Measurements from ENCODE around the gene TPI1. TPM values are rescaled to one million over a fixed set of nuclear protein-coding genes. Genes with fewer than 3 reads are reported as not detected.

The TPI1 gene
- total RNA-seq, 1 donor from 2014 or later: 274 TPM

GRCh38 chr12:6915789-6916285, 48.5 kb downstream of the TPI1 start:
- Histone ChIP-seq H3K27me3 (no peaks in the 10 kb centered on the region), H3K27ac (peak overlapping the region; percentile 92), H3K4me3 (peak overlapping the region; percentile 70 to 73), H3K36me3 (no peaks in the 10 kb centered on the region), H3K4me1 (peaks cover 25% of the 10 kb centered on the region), H3K9me3 (no peaks in the 10 kb centered on the region)
- no peak for DNase-seq (ENCODE audit: extremely low spot score in 2 of 2)
- TF ChIP-seq CTCF (IDR thresholded peaks at IDR 0.05) (no peak), POLR2A (IDR thresholded peaks at IDR 0.05) (no peak), POLR2AphosphoS5 (IDR thresholded peaks at IDR 0.05; ENCODE audit: insufficient read depth in 1 of 2, low read depth in 1 of 2) (no peak)
- intact Hi-C loops (cut with DNase I): no loop called here

- H3K4me1 ChIP-seq: peaks cover 25% of the 10 kb centered on the region
- H3K36me3 ChIP-seq: peaks cover 0 to 4% of the 10 kb centered on the region in 2 donors
- intact Hi-C loops (cut with DNase I): no loop called here
- no peaks in the 10 kb centered on the region for H3K9me3 ChIP-seq
- DNase-seq (ENCODE audit: extremely low spot score in 2 of 2): no peak
- no peaks in the 10 kb centered on the region for H3K27me3 ChIP-seq
- TF ChIP-seq CTCF (IDR thresholded peaks at IDR 0.05): no peak
- TF ChIP-seq POLR2AphosphoS5 (IDR thresholded peaks at IDR 0.05; ENCODE audit: insufficient read depth in 1 of 2, low read depth in 1 of 2): no peak
- TF ChIP-seq POLR2A (IDR thresholded peaks at IDR 0.05): no peak
- no peak overlapping the region for H3K27ac ChIP-seq
- H3K4me3 ChIP-seq: no peak overlapping the region
These were observed 49.3 kb downstream of the TPI1 start for GRCh38 chr12:6916426-6917200.

- TF ChIP-seq CTCF (IDR thresholded peaks at IDR 0.05) (no peak), POLR2A (IDR thresholded peaks at IDR 0.05) (no peak), POLR2AphosphoS5 (IDR thresholded peaks at IDR 0.05; ENCODE audit: insufficient read depth in 1 of 2, low read depth in 1 of 2) (no peak)
- H3K27me3 ChIP-seq: no peaks in the 10 kb centered on the region
- no peaks in the 10 kb centered on the region for H3K9me3 ChIP-seq
- intact Hi-C loops (cut with DNase I): no loop called here
- DNase-seq (ENCODE audit: extremely low spot score in 2 of 2): no peak
- H3K4me3 ChIP-seq: no peak overlapping the region
- H3K36me3 ChIP-seq: peaks cover 0 to 10% of the 10 kb centered on the region in 2 donors
- H3K4me1 ChIP-seq: peaks cover 25% of the 10 kb centered on the region
- no peak overlapping the region for H3K27ac ChIP-seq
These were observed 50.3 kb downstream of the TPI1 start for GRCh38 chr12:6917491-6918231.

GRCh38 chr12:6919588-6919987, 52.3 kb downstream of the TPI1 start:
- Histone ChIP-seq H3K4me3 (no peak overlapping the region), H3K36me3 (peaks cover 0 to 10% of the 10 kb centered on the region in 2 donors), H3K4me1 (peaks cover 20% of the 10 kb centered on the region), H3K27me3 (no peaks in the 10 kb centered on the region), H3K9me3 (no peaks in the 10 kb centered on the region), H3K27ac (no peak overlapping the region)
- intact Hi-C loops (cut with DNase I): no loop called here
- TF ChIP-seq POLR2AphosphoS5 (IDR thresholded peaks at IDR 0.05; ENCODE audit: insufficient read depth in 1 of 2, low read depth in 1 of 2) (no peak), POLR2A (IDR thresholded peaks at IDR 0.05) (no peak), CTCF (IDR thresholded peaks at IDR 0.05) (no peak)
- DNase-seq (ENCODE audit: extremely low spot score in 2 of 2): no peak

Other genes starting within 250 kb of the TPI1 start
- gene LPAR5, start 231.6 kb upstream of the TPI1 start, total RNA-seq: 7.4 TPM
- gene ACRBP, start 220.1 kb upstream of the TPI1 start, total RNA-seq: 0.74 TPM
- gene ING4, start 204.4 kb upstream of the TPI1 start, total RNA-seq: 45.7 TPM
- gene ZNF384, start 178.2 kb upstream of the TPI1 start, total RNA-seq: 31.9 TPM
- gene PIANP, start 166.7 kb upstream of the TPI1 start, total RNA-seq: 5.6 TPM
- 35.4 TPM for gene COPS7A, start 143.5 kb upstream of the TPI1 start, total RNA-seq
- 150 TPM for gene MLF2, start 114.4 kb upstream of the TPI1 start, total RNA-seq
- 132 TPM for gene PTMS, start 101.2 kb upstream of the TPI1 start, total RNA-seq
- gene LAG3, start 95.0 kb upstream of the TPI1 start, total RNA-seq: 10.3 TPM
- 14.2 TPM for gene CD4, start 78.0 kb upstream of the TPI1 start, total RNA-seq
- gene GPR162, start 45.7 kb upstream of the TPI1 start, total RNA-seq: 3.2 TPM
- gene P3H3, start 39.1 kb upstream of the TPI1 start, total RNA-seq: 37.3 TPM
- gene GNB3, start 26.6 kb upstream of the TPI1 start, total RNA-seq: 5.2 TPM
- gene CDCA3, start 16.2 kb upstream of the TPI1 start, total RNA-seq: 8.6 TPM
- gene USP5, start 15.4 kb upstream of the TPI1 start, total RNA-seq: 36.6 TPM
- 3.2 TPM for gene SPSB2, start 5.8 kb downstream of the TPI1 start, total RNA-seq
- 8.6 TPM for gene LRRC23, start 37.3 kb downstream of the TPI1 start, total RNA-seq
- 20.1 TPM for gene ENO2, start 47.0 kb downstream of the TPI1 start, total RNA-seq
- gene ATN1, start 60.4 kb downstream of the TPI1 start, total RNA-seq: 92.1 TPM
- not detected for gene RNU7-1, start 76.3 kb downstream of the TPI1 start, total RNA-seq
- 760 TPM for gene C12orf57, start 76.5 kb downstream of the TPI1 start, total RNA-seq
- gene PTPN6, start 83.8 kb downstream of the TPI1 start, total RNA-seq: 17.4 TPM
- 199 TPM for gene PHB2, start 103.1 kb downstream of the TPI1 start, total RNA-seq
- gene EMG1, start 103.4 kb downstream of the TPI1 start, total RNA-seq: 21.9 TPM
- 42.0 TPM for gene LPCAT3, start 150.9 kb downstream of the TPI1 start, total RNA-seq
- gene C1S, start 193.2 kb downstream of the TPI1 start, total RNA-seq: 541 TPM
- gene C1R, start 224.9 kb downstream of the TPI1 start, total RNA-seq: 830 TPM
- 122 TPM for gene C1RL, start 241.7 kb downstream of the TPI1 start, total RNA-seq

Measured in vagina (tissue), 2 donors.